ENCODE measurements around the gene AFAP1L2. TPM values are rescaled to one million over a fixed set of nuclear protein-coding genes. Genes with fewer than 3 reads are reported as not detected.

The AFAP1L2 gene
- total and polyA plus RNA-seq, 5 donors, result 3.7 to 7.7 (median 6.1) TPM

GRCh38 chr10:114284346-114285071, 119.8 kb downstream of the AFAP1L2 start:
- WGBS, result 84% methylated on average over 13 of the region's 13 CpGs
- Histone ChIP-seq H3K27me3 (ENCODE audit: control insufficient read depth, insufficient read depth) (no peaks in the 10 kb centered on the region), H3K9me3 (ENCODE audit: control insufficient read depth, low read length) (no peaks in the 10 kb centered on the region), H3K4me1 (ENCODE audit: control insufficient read depth, insufficient read depth, low read length) (no peaks in the 10 kb centered on the region), H3K27ac (ENCODE audit: low read length) (no peak overlapping the region), H3K4me3 (ENCODE audit: low read length) (no peak overlapping the region)
- DNase-seq (no peak), ATAC-seq (no peak)
- intact Hi-C loops (cut with DNase I), result no loop called here

- no peak overlapping the region for H3K27ac ChIP-seq (ENCODE audit: low read length)
- 88% methylated on average over 6 of the region's 6 CpGs for WGBS
- no peaks in the 10 kb centered on the region for H3K9me3 ChIP-seq (ENCODE audit: control insufficient read depth, low read length)
- intact Hi-C loops (cut with DNase I), result no loop called here
- no peaks in the 10 kb centered on the region for H3K4me1 ChIP-seq (ENCODE audit: control insufficient read depth, insufficient read depth, low read length)
- no peak for DNase-seq
- no peaks in the 10 kb centered on the region for H3K27me3 ChIP-seq (ENCODE audit: control insufficient read depth, insufficient read depth)
- ATAC-seq, result no peak
- H3K4me3 ChIP-seq (ENCODE audit: low read length), result no peak overlapping the region
These were observed 120.6 kb downstream of the AFAP1L2 start for GRCh38 chr10:114283535-114284234.

- no peak overlapping the region for H3K27ac ChIP-seq (ENCODE audit: low read length)
- H3K27me3 ChIP-seq (ENCODE audit: control insufficient read depth, insufficient read depth), result no peaks in the 10 kb centered on the region
- intact Hi-C loops (cut with DNase I), result no loop called here
- ATAC-seq (no peak), DNase-seq (no peak)
- H3K4me1 ChIP-seq (ENCODE audit: control insufficient read depth, insufficient read depth, low read length), result no peaks in the 10 kb centered on the region
- 97% methylated on average over 10 of the region's 10 CpGs for WGBS
- H3K4me3 ChIP-seq (ENCODE audit: low read length), result no peak overlapping the region
- no peaks in the 10 kb centered on the region for H3K9me3 ChIP-seq (ENCODE audit: control insufficient read depth, low read length)
These were observed 121.2 kb downstream of the AFAP1L2 start for GRCh38 chr10:114283091-114283490.

GRCh38 chr10:114282526-114282925, 121.8 kb downstream of the AFAP1L2 start:
- no peak for ATAC-seq
- intact Hi-C loops (cut with DNase I), result no loop called here
- 85% methylated on average over 2 of the region's 2 CpGs for WGBS
- Histone ChIP-seq H3K27me3 (ENCODE audit: control insufficient read depth, insufficient read depth) (no peaks in the 10 kb centered on the region), H3K4me1 (ENCODE audit: control insufficient read depth, insufficient read depth, low read length) (no peaks in the 10 kb centered on the region), H3K27ac (ENCODE audit: low read length) (no peak overlapping the region), H3K9me3 (ENCODE audit: control insufficient read depth, low read length) (no peaks in the 10 kb centered on the region), H3K4me3 (ENCODE audit: low read length) (no peak overlapping the region)
- peak in 1 of 3 donors; percentile 9 for DNase-seq

- no peak for ATAC-seq
These were observed 122.8 kb downstream of the AFAP1L2 start for GRCh38 chr10:114281461-114281860.

GRCh38 chr10:114281006-114281405, 123.3 kb downstream of the AFAP1L2 start:
- DNase-seq (no peak), ATAC-seq (no peak)
- intact Hi-C loops (cut with DNase I), result no loop called here
- Histone ChIP-seq H3K9me3 (ENCODE audit: control insufficient read depth, low read length) (no peaks in the 10 kb centered on the region), H3K27me3 (ENCODE audit: control insufficient read depth, insufficient read depth) (no peaks in the 10 kb centered on the region), H3K4me1 (ENCODE audit: control insufficient read depth, insufficient read depth, low read length) (no peaks in the 10 kb centered on the region), H3K4me3 (ENCODE audit: low read length) (no peak overlapping the region), H3K27ac (ENCODE audit: low read length) (no peak overlapping the region)
- WGBS, result 69% methylated on average over 7 of the region's 7 CpGs

More at GRCh38 chr10:114281461-114281860, 122.8 kb downstream of the AFAP1L2 start:
- WGBS, result 76% methylated on average over 5 of the region's 5 CpGs
- H3K4me1 ChIP-seq (ENCODE audit: control insufficient read depth, insufficient read depth, low read length), result no peaks in the 10 kb centered on the region
- H3K27me3 ChIP-seq (ENCODE audit: control insufficient read depth, insufficient read depth), result no peaks in the 10 kb centered on the region
- no peak for DNase-seq
- intact Hi-C loops (cut with DNase I), result no loop called here
- H3K4me3 ChIP-seq (ENCODE audit: low read length), result no peak overlapping the region
- H3K9me3 ChIP-seq (ENCODE audit: control insufficient read depth, low read length), result no peaks in the 10 kb centered on the region
- H3K27ac ChIP-seq (ENCODE audit: low read length), result no peak overlapping the region

- intact Hi-C loops (cut with DNase I), result no loop called here
These were observed 124.2 kb downstream of the AFAP1L2 start for GRCh38 chr10:114279901-114280644.

GRCh38 chr10:114279289-114279688, 125.0 kb downstream of the AFAP1L2 start:
- DNase-seq, result no peak
- Histone ChIP-seq H3K4me1 (ENCODE audit: control insufficient read depth, insufficient read depth, low read length) (no peaks in the 10 kb centered on the region), H3K27ac (ENCODE audit: low read length) (no peak overlapping the region), H3K27me3 (ENCODE audit: control insufficient read depth, insufficient read depth) (no peaks in the 10 kb centered on the region), H3K4me3 (ENCODE audit: low read length) (no peak overlapping the region), H3K9me3 (ENCODE audit: control insufficient read depth, low read length) (no peaks in the 10 kb centered on the region)
- ATAC-seq, result no peak
- intact Hi-C loops (cut with DNase I), result no loop called here
- 86% methylated on average over 4 of the region's 4 CpGs for WGBS

More at GRCh38 chr10:114279901-114280644, 124.2 kb downstream of the AFAP1L2 start:
- Histone ChIP-seq H3K4me3 (ENCODE audit: low read length) (no peak overlapping the region), H3K4me1 (ENCODE audit: control insufficient read depth, insufficient read depth, low read length) (no peaks in the 10 kb centered on the region), H3K27ac (ENCODE audit: low read length) (no peak overlapping the region), H3K27me3 (ENCODE audit: control insufficient read depth, insufficient read depth) (no peaks in the 10 kb centered on the region), H3K9me3 (ENCODE audit: control insufficient read depth, low read length) (no peaks in the 10 kb centered on the region)
- ATAC-seq (no peak), DNase-seq (no peak)
- 86% methylated on average over 8 of the region's 8 CpGs for WGBS

GRCh38 chr10:114278884-114279191, 125.5 kb downstream of the AFAP1L2 start:
- H3K4me3 ChIP-seq (ENCODE audit: low read length), result no peak overlapping the region
- no peaks in the 10 kb centered on the region for H3K4me1 ChIP-seq (ENCODE audit: control insufficient read depth, insufficient read depth, low read length)
- WGBS, result 68% methylated on average over 4 of the region's 4 CpGs
- no peak for ATAC-seq
- H3K9me3 ChIP-seq (ENCODE audit: control insufficient read depth, low read length), result no peaks in the 10 kb centered on the region
- no peak for DNase-seq
- no peak overlapping the region for H3K27ac ChIP-seq (ENCODE audit: low read length)
- intact Hi-C loops (cut with DNase I), result no loop called here
- no peaks in the 10 kb centered on the region for H3K27me3 ChIP-seq (ENCODE audit: control insufficient read depth, insufficient read depth)

GRCh38 chr10:114278140-114278883, 126.0 kb downstream of the AFAP1L2 start:
- ATAC-seq, result no peak
- WGBS, result 80% methylated on average over 22 of the region's 22 CpGs

More at GRCh38 chr10:114278140-114278883, 126.0 kb downstream of the AFAP1L2 start:
- no peaks in the 10 kb centered on the region for H3K4me1 ChIP-seq (ENCODE audit: control insufficient read depth, insufficient read depth, low read length)
- H3K4me3 ChIP-seq (ENCODE audit: low read length), result no peak overlapping the region
- DNase-seq, result no peak
- H3K27me3 ChIP-seq (ENCODE audit: control insufficient read depth, insufficient read depth), result no peaks in the 10 kb centered on the region
- intact Hi-C loops (cut with DNase I), result no loop called here
- H3K9me3 ChIP-seq (ENCODE audit: control insufficient read depth, low read length), result no peaks in the 10 kb centered on the region
- H3K27ac ChIP-seq (ENCODE audit: low read length), result no peak overlapping the region

All from right cardiac atrium (tissue), 5 donors.